GM23338 (cell line): Measurements from ENCODE around the gene OSBPL1A. TPM values are rescaled to one million over a fixed set of nuclear protein-coding genes. Genes with fewer than 3 reads are reported as not detected.

Experiments
- ATAC-seq: fragments of 200-7000 bp; cut with Tn5 transposase; 3 replicates; pipeline ENCODE4 v1.9.1; 2020
- DNase-seq: peaks from one replicate; pipeline ENCODE4 v3.0.0-alpha.2; 2015; ENCODE audit warnings: low spot score
- H2AFZ ChIP-seq: fragments of 200-600 bp; sonication (generic); 2 replicates; pipeline ENCODE4 v1.8.0; 2016; ENCODE audit warnings: antibody characterized with exemption, mild to moderate bottlenecking, moderate library complexity
- H3F3A ChIP-seq: fragments of 200-600 bp; sonication (generic); replicated peaks from 2 replicates; pipeline ENCODE4 v1.8.0; 2017; ENCODE audit warnings: antibody characterized with exemption, mixed run types, low read depth
- H3K27ac ChIP-seq: fragments of 200-600 bp; sonication (generic); 2 replicates; pipeline ENCODE4 v1.6.1; 2016; ENCODE audit warnings: low read depth
- H3K27me3 ChIP-seq: fragments of 200-600 bp; sonication (generic); 2 replicates; pipeline ENCODE4 v1.8.0; 2016; ENCODE audit warnings: mild to moderate bottlenecking, mixed run types, moderate library complexity; ENCODE audit not compliant: insufficient read depth
- H3K36me3 ChIP-seq: fragments of 200-600 bp; sonication (generic); 2 replicates; pipeline ENCODE4 v1.8.0; 2016; ENCODE audit warnings: mild to moderate bottlenecking; ENCODE audit not compliant: insufficient read depth
- H3K4me1 ChIP-seq: fragments of 200-600 bp; sonication (generic); 2 replicates; pipeline ENCODE4 v1.8.0; 2016; ENCODE audit warnings: mild to moderate bottlenecking, moderate library complexity; ENCODE audit not compliant: insufficient read depth
- H3K4me2 ChIP-seq: fragments of 200-600 bp; sonication (generic); 2 replicates; pipeline ENCODE4 v1.7.1; 2017; ENCODE audit warnings: mixed run types
- H3K4me3 ChIP-seq: fragments of 200-600 bp; sonication (generic); 2 replicates; pipeline ENCODE4 v1.6.1; 2016; ENCODE audit warnings: mixed run types
- H3K79me2 ChIP-seq: fragments of 200-600 bp; sonication (generic); replicated peaks from 2 replicates; pipeline ENCODE4 v1.8.0; 2017; ENCODE audit warnings: mild to moderate bottlenecking; ENCODE audit not compliant: insufficient read depth
- H3K9me2 ChIP-seq: fragments of 200-600 bp; sonication (generic); 2 replicates; pipeline ENCODE4 v1.8.0; 2017; ENCODE audit not compliant: insufficient read depth
- H4K20me1 ChIP-seq: fragments of 200-600 bp; sonication (generic); replicated peaks from 2 replicates; pipeline ENCODE4 v1.8.0; 2017; ENCODE audit warnings: mild to moderate bottlenecking; ENCODE audit not compliant: insufficient read depth
- H3K27ac Mint-ChIP-seq: 2 replicates; pipeline ENCODE4 v1.8.0; 2020; ENCODE audit warnings: inconsistent platforms, mild to moderate bottlenecking, moderate library complexity, mixed read lengths
- H3K27me3 Mint-ChIP-seq: 3 replicates; pipeline ENCODE4 v1.8.0; 2022; ENCODE audit warnings: low read depth, mild to moderate bottlenecking, moderate library complexity, mixed read lengths, inconsistent platforms; ENCODE audit not compliant: insufficient read depth, poor library complexity
- H3K36me3 Mint-ChIP-seq: 3 replicates; pipeline ENCODE4 v1.8.0; 2021; ENCODE audit warnings: low read depth, mild to moderate bottlenecking, inconsistent platforms, moderate library complexity, mixed read lengths
- H3K4me1 Mint-ChIP-seq: 3 replicates; pipeline ENCODE4 v1.8.0; 2020; ENCODE audit warnings: mild to moderate bottlenecking, inconsistent platforms, mixed read lengths
- H3K4me3 Mint-ChIP-seq: 3 replicates; pipeline ENCODE4 v1.8.0; 2021; ENCODE audit warnings: moderate library complexity, mild to moderate bottlenecking, inconsistent platforms, mixed read lengths
- H3K9me3 Mint-ChIP-seq: 3 replicates; pipeline ENCODE4 v1.8.0; 2020; ENCODE audit warnings: moderate library complexity, mild to moderate bottlenecking, inconsistent platforms, mixed read lengths
- CTCF ChIP-seq, 2 experiments: fragments of 200-600 bp in 1 of 2; sonication (generic) in 1 of 2; conservative IDR thresholded peaks; 2 replicates each; pipeline versions ENCODE4 v1.5.1 to v1.6.1; 2016 to 2017; ENCODE audit warnings: antibody characterized with exemption in 2 of 2, low read depth in 2 of 2, mild to moderate bottlenecking in 2 of 2, moderate library complexity in 1 of 2
- ETS1 ChIP-seq: IDR thresholded peaks from 2 replicates; pipeline ENCODE4 v1.6.1; 2016; ENCODE audit warnings: antibody characterized with exemption
- EZH2 ChIP-seq: fragments of 200-600 bp; sonication (generic); IDR thresholded peaks from one replicate; pipeline ENCODE4 v1.8.0; 2017; ENCODE audit warnings: antibody characterized with exemption, mild to moderate bottlenecking, low read depth; ENCODE audit not compliant: unreplicated experiment
- JUNB ChIP-seq: IDR thresholded peaks from one replicate; pipeline ENCODE4 v1.6.1; 2016; ENCODE audit warnings: antibody characterized with exemption; ENCODE audit not compliant: unreplicated experiment
- REST ChIP-seq: IDR thresholded peaks from one replicate; pipeline ENCODE4 v1.6.1; 2018; ENCODE audit warnings: antibody characterized with exemption; ENCODE audit not compliant: unreplicated experiment
- ZNF114 ChIP-seq: fragments of 250-450 bp; sonication (Bioruptor Pico); IDR thresholded peaks from 2 replicates; pipeline ENCODE4 v1.5.0; 2020; ENCODE audit warnings: mild to moderate bottlenecking, moderate library complexity
- ZNF331 ChIP-seq: fragments of 250-450 bp; sonication (Bioruptor Pico); IDR thresholded peaks from 2 replicates; pipeline ENCODE4 v1.5.0; 2020; ENCODE audit warnings: low read depth, mild to moderate bottlenecking, moderate library complexity
- ZNF462 ChIP-seq: fragments of 250-450 bp; sonication (Bioruptor Pico); IDR thresholded peaks from 2 replicates; pipeline ENCODE4 v1.5.0; 2020; ENCODE audit warnings: mild to moderate bottlenecking, moderate library complexity
- polyA plus RNA-seq: library from polyadenylated mRNA; unstranded; fragments of >200 nt; fragmentation: Nextera tagmentation; extraction: Ambion mirVana; gene quantifications from 2 replicates; pipeline ENCODE4 v1.2.1, GENCODE V29; 2016
- total RNA-seq: library from RNA; depleted of rRNA; stranded (reverse); fragments of >200 nt; shearing (Covaris generic); gene quantifications from 2 replicates; pipeline ENCODE4 v1.2.3, GENCODE V29; 2014

OSBPL1A gene
- total and polyA plus RNA-seq, 2 experiments from 2014 or later = 55.6 to 71.4 TPM

GRCh38 chr18:24199372-24199962 is 198.2 kb downstream of the OSBPL1A start:
- no peak overlapping the region for H3K4me2 ChIP-seq
- H3K36me3 Mint-ChIP-seq = no peaks in the 10 kb centered on the region
- H3K79me2 ChIP-seq = no peaks in the 10 kb centered on the region
- no peaks in the 10 kb centered on the region for H3K27me3 ChIP-seq
- no peak overlapping the region for H3K27ac Mint-ChIP-seq
- ATAC-seq = no peak
- H3K4me3 ChIP-seq = no peak overlapping the region
- DNase-seq = no peak
- no peak overlapping the region for H2AFZ ChIP-seq
- no peaks in the 10 kb centered on the region for H3F3A ChIP-seq
- no peaks in the 10 kb centered on the region for H3K36me3 ChIP-seq
- no peak overlapping the region for H3K4me3 Mint-ChIP-seq
- H3K27ac ChIP-seq = no peak overlapping the region
- no peaks in the 10 kb centered on the region for H3K9me2 ChIP-seq
- H3K9me3 Mint-ChIP-seq = no peaks in the 10 kb centered on the region
- H3K4me1 Mint-ChIP-seq = peaks cover 7% of the 10 kb centered on the region
- H3K27me3 Mint-ChIP-seq = no peaks in the 10 kb centered on the region
- no peaks in the 10 kb centered on the region for H3K4me1 ChIP-seq
- no peak for TF ChIP-seq EZH2
- no peak for TF ChIP-seq REST
- TF ChIP-seq ETS1 = no peak
- peaks cover 4% of the 10 kb centered on the region; the same call in 1 of the 2 replicates for H4K20me1 ChIP-seq

- H3F3A ChIP-seq = no peaks in the 10 kb centered on the region
- no peaks in the 10 kb centered on the region for H3K4me1 ChIP-seq
- no peak overlapping the region for H3K4me3 ChIP-seq
- peaks cover 7% of the 10 kb centered on the region for H3K4me1 Mint-ChIP-seq
- no peak overlapping the region for H2AFZ ChIP-seq
- ATAC-seq (peak; percentile 54), DNase-seq (no peak)
- H3K4me2 ChIP-seq = no peak overlapping the region
- no peak overlapping the region for H3K4me3 Mint-ChIP-seq
- H3K27ac ChIP-seq = no peak overlapping the region
- H4K20me1 ChIP-seq = peaks cover 4% of the 10 kb centered on the region; the same call in 1 of the 2 replicates
- no peaks in the 10 kb centered on the region for H3K27me3 ChIP-seq
- no peaks in the 10 kb centered on the region for H3K36me3 Mint-ChIP-seq
- H3K27ac Mint-ChIP-seq = no peak overlapping the region
- H3K36me3 ChIP-seq = no peaks in the 10 kb centered on the region
- H3K79me2 ChIP-seq = no peaks in the 10 kb centered on the region
- no peaks in the 10 kb centered on the region for H3K9me3 Mint-ChIP-seq
- no peaks in the 10 kb centered on the region for H3K27me3 Mint-ChIP-seq
- no peaks in the 10 kb centered on the region for H3K9me2 ChIP-seq
- TF ChIP-seq EZH2 = no peak
- TF ChIP-seq ZNF462 (CRISPR knock-in tag) = no peak
- TF ChIP-seq JUNB = no peak
- TF ChIP-seq CTCF (conservative IDR thresholded peaks at IDR 0.05; ENCODE audit: low read depth in 2 of 2) = no peak; a peak in 1 of 4 replicates
- TF ChIP-seq ZNF331 (CRISPR knock-in tag) = no peak
- TF ChIP-seq ZNF114 (CRISPR knock-in tag) = no peak
These were observed 199.2 kb downstream of the OSBPL1A start for GRCh38 chr18:24198461-24198860.
